ENCODE results near the gene FBXO5. TPM values are rescaled to one million over a fixed set of nuclear protein-coding genes. Genes with fewer than 3 reads are reported as not detected.

Gene FBXO5
- total and polyA plus RNA-seq, 4 donors: 1.8 to 10.5 (median 3.5) TPM

DNA sequence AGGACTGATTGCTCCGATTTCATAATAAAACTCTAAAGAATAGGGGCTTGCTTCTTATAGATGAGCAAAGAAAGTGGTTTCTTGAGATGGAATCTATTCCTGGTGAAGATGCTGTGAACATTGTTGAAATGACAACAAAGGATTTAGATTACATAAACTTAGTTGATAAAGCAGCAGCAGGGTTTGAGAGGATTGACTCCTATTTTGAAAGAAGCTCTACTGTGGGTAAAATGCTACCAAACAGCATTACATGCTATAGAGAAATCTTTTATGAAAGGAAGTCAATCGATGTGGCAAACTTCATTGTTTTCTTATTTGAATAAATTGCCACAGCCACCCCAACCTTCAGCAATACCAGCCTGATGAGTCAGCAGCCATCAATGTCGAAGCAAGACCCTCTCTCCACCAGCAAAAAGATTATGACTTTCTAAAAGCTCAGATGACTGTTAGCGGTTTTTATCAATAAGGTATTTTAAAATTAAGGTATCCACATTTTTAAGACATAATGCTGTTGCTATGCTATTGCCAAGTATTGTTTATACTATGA is 32.3 kb upstream of the FBXO5 start:
- no peak overlapping the region for H3K4me3 ChIP-seq
- DNase-seq (no peak), ATAC-seq (ENCODE audit: insufficient read depth, low FRiP score) (no peak)
- no peaks in the 10 kb centered on the region for H3K36me3 ChIP-seq (ENCODE audit: control insufficient read depth in 4 of 4, insufficient read depth in 4 of 4, low read length in 4 of 4)
- WGBS, 2 donors: 56 to 78% methylated on average over 4 of the region's 4 CpGs
- TF ChIP-seq, protein P1, sequence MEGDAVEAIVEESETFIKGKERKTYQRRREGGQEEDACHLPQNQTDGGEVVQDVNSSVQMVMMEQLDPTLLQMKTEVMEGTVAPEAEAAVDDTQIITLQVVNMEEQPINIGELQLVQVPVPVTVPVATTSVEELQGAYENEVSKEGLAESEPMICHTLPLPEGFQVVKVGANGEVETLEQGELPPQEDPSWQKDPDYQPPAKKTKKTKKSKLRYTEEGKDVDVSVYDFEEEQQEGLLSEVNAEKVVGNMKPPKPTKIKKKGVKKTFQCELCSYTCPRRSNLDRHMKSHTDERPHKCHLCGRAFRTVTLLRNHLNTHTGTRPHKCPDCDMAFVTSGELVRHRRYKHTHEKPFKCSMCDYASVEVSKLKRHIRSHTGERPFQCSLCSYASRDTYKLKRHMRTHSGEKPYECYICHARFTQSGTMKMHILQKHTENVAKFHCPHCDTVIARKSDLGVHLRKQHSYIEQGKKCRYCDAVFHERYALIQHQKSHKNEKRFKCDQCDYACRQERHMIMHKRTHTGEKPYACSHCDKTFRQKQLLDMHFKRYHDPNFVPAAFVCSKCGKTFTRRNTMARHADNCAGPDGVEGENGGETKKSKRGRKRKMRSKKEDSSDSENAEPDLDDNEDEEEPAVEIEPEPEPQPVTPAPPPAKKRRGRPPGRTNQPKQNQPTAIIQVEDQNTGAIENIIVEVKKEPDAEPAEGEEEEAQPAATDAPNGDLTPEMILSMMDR (IDR thresholded peaks at IDR 0.05; ENCODE audit: control extremely low read depth, extremely low read depth): no peak
- no peak overlapping the region for H3K9ac ChIP-seq (ENCODE audit: insufficient read depth in 1 of 2, low read length in 2 of 2)
- H3K4me1 ChIP-seq (ENCODE audit: control insufficient read depth in 5 of 5, insufficient read depth in 5 of 5, low read length in 5 of 5): no peaks in the 10 kb centered on the region
- no peak overlapping the region for H3K27ac ChIP-seq (ENCODE audit: low read depth in 1 of 2, low read length in 1 of 2)
- no peaks in the 10 kb centered on the region for H3K27me3 ChIP-seq (ENCODE audit: control insufficient read depth in 3 of 3, insufficient read depth in 3 of 3, low read length in 2 of 3)
- no peaks in the 10 kb centered on the region for H3K9me3 ChIP-seq (ENCODE audit: control insufficient read depth in 4 of 4, insufficient read depth in 3 of 4, low read length in 3 of 4)

DNA sequence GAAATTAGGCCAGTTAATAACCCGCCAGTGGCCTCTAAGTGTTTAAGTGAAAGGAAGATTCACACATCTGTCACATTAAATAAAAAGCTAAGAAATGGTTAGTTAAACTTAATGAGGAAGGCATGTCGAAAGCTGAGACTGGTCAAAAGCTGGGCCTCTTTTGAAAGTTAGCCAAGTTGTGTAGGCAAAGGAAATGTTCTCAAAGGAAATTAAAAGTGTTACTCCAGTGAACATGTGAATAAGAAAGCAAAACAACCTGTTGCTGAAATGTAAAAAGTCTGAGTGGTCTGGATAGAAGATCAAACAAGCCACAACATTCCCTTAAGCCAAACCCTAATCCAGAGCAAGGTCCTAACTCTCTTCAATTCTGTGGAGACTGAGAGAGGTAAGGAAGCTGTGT is 30.6 kb upstream of the FBXO5 start:
- H3K4me1 ChIP-seq (ENCODE audit: control insufficient read depth in 5 of 5, insufficient read depth in 5 of 5, low read length in 5 of 5): no peaks in the 10 kb centered on the region
- WGBS, 2 donors: 32 to 47% methylated on average over 2 of the region's 2 CpGs
- H3K4me3 ChIP-seq: no peak overlapping the region
- no peaks in the 10 kb centered on the region for H3K36me3 ChIP-seq (ENCODE audit: control insufficient read depth in 4 of 4, insufficient read depth in 4 of 4, low read length in 4 of 4)
- TF ChIP-seq, protein P1 (IDR thresholded peaks at IDR 0.05; ENCODE audit: control extremely low read depth, extremely low read depth): no peak
- no peaks in the 10 kb centered on the region for H3K27me3 ChIP-seq (ENCODE audit: control insufficient read depth in 3 of 3, insufficient read depth in 3 of 3, low read length in 2 of 3)
- no peaks in the 10 kb centered on the region for H3K9me3 ChIP-seq (ENCODE audit: control insufficient read depth in 4 of 4, insufficient read depth in 3 of 4, low read length in 3 of 4)
- H3K27ac ChIP-seq (ENCODE audit: low read depth in 1 of 2, low read length in 1 of 2): no peak overlapping the region
- peak in 1 of 3 donors; percentile 22 for DNase-seq
- ATAC-seq (ENCODE audit: insufficient read depth, low FRiP score): no peak
- H3K9ac ChIP-seq (ENCODE audit: insufficient read depth in 1 of 2, low read length in 2 of 2): no peak overlapping the region

DNA sequence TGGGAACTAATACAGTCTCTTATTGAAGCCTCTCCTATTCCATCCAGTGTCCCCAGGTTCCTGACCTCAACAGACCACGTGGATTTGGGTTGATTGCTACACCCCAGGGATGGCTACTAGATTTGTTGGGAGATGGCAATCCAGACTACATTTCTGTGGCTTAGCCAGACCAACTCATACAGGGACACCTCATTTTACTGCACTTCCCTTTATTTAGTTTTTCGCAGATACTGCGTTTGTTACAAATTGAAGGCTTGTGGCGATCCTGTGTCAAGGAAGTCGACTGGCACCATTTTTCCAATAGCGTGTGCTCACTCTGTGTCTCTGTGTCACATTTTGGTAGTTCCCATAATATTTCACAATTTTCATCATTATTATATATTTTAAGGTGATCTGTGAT is 30.0 kb upstream of the FBXO5 start:
- Histone ChIP-seq H3K9me3 (ENCODE audit: control insufficient read depth in 4 of 4, insufficient read depth in 3 of 4, low read length in 3 of 4) (no peaks in the 10 kb centered on the region), H3K27me3 (ENCODE audit: control insufficient read depth in 3 of 3, insufficient read depth in 3 of 3, low read length in 2 of 3) (no peaks in the 10 kb centered on the region), H3K4me1 (ENCODE audit: control insufficient read depth in 5 of 5, insufficient read depth in 5 of 5, low read length in 5 of 5) (no peaks in the 10 kb centered on the region), H3K36me3 (ENCODE audit: control insufficient read depth in 4 of 4, insufficient read depth in 4 of 4, low read length in 4 of 4) (no peaks in the 10 kb centered on the region), H3K27ac (ENCODE audit: low read depth in 1 of 2, low read length in 1 of 2) (no peak overlapping the region), H3K4me3 (no peak overlapping the region), H3K9ac (ENCODE audit: insufficient read depth in 1 of 2, low read length in 2 of 2) (no peak overlapping the region)
- TF ChIP-seq, protein P1 (IDR thresholded peaks at IDR 0.05; ENCODE audit: control extremely low read depth, extremely low read depth): no peak
- 55 to 83% methylated on average over 6 of the region's 6 CpGs for WGBS, 2 donors
- DNase-seq: no peak
- ATAC-seq (ENCODE audit: insufficient read depth, low FRiP score): no peak

DNA sequence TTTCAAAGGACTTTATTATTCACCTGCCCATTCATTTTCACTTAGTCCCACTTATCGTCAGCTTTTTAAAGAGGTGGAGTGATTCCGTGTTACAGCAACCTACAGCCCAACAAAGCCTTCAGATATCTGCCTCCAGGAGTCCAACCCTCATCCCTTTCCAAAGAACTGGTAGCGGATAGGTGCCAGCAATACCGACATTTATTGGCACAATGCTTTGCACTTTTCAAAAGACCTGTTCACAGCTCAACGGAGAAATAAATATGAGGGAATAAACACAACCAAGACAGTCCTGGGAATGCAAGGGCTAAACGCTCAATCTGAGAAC is 20.5 kb upstream of the FBXO5 start:
- peaks cover 0 to 4% (median 3%) of the 10 kb centered on the region in 4 donors for H3K36me3 ChIP-seq (ENCODE audit: control insufficient read depth in 4 of 4, insufficient read depth in 4 of 4, low read length in 4 of 4)
- no peaks in the 10 kb centered on the region for H3K9me3 ChIP-seq (ENCODE audit: control insufficient read depth in 4 of 4, insufficient read depth in 3 of 4, low read length in 3 of 4)
- peak overlapping the region; percentile 66 to 81 for H3K9ac ChIP-seq (ENCODE audit: insufficient read depth in 1 of 2, low read length in 2 of 2)
- H3K27ac ChIP-seq (ENCODE audit: low read depth in 1 of 2, low read length in 1 of 2): peak overlapping the region; percentile 95 to 96
- ATAC-seq (ENCODE audit: insufficient read depth, low FRiP score) (peak; percentile 2), DNase-seq (no peak)
- peaks cover 0 to 28% (median 11%) of the 10 kb centered on the region in 5 donors for H3K4me1 ChIP-seq (ENCODE audit: control insufficient read depth in 5 of 5, insufficient read depth in 5 of 5, low read length in 5 of 5)
- TF ChIP-seq, protein P1 (IDR thresholded peaks at IDR 0.05; ENCODE audit: control extremely low read depth, extremely low read depth): no peak
- 1 to 4% methylated on average over 6 of the region's 6 CpGs for WGBS, 2 donors
- peak overlapping the region; percentile 90 for H3K4me3 ChIP-seq
- H3K27me3 ChIP-seq (ENCODE audit: control insufficient read depth in 3 of 3, insufficient read depth in 3 of 3, low read length in 2 of 3): no peaks in the 10 kb centered on the region

Data from lung (tissue), 12 donors.